HG03469 (cell line): Measurements from ENCODE around the gene TNRC18.

Source experiments
- ATAC-seq: cut with Tn5 transposase; IDR thresholded peaks from one replicate; pipeline ENCODE4 v1.9.1; 2021; ENCODE audit warnings: mild to moderate bottlenecking, moderate library complexity, moderate number of reproducible peaks; ENCODE audit not compliant: unreplicated experiment

The TNRC18 gene

GRCh38 chr7:5404421-5404826 is 19.2 kb downstream of the TNRC18 start:
- ATAC-seq: no peak

GRCh38 chr7:5403442-5403841 is 20.2 kb downstream of the TNRC18 start:
- no peak for ATAC-seq

- no peak for ATAC-seq
Observed at GRCh38 chr7:5397736-5398135, 25.9 kb downstream of the TNRC18 start.

GRCh38 chr7:5396999-5397663 is 26.5 kb downstream of the TNRC18 start:
- peak; percentile 78 for ATAC-seq

GRCh38 chr7:5396542-5396941 is 27.1 kb downstream of the TNRC18 start:
- no peak for ATAC-seq

GRCh38 chr7:5395246-5395645 is 28.4 kb downstream of the TNRC18 start:
- no peak for ATAC-seq

GRCh38 chr7:5394264-5395105 is 29.1 kb downstream of the TNRC18 start:
- no peak for ATAC-seq

GRCh38 chr7:5393748-5394147 is 29.9 kb downstream of the TNRC18 start:
- no peak for ATAC-seq

- no peak for ATAC-seq
Observed at GRCh38 chr7:5393328-5393727, 30.3 kb downstream of the TNRC18 start.

- no peak for ATAC-seq
Observed at GRCh38 chr7:5390918-5391317, 32.7 kb downstream of the TNRC18 start.

GRCh38 chr7:5388905-5389433 is 34.7 kb downstream of the TNRC18 start:
- no peak for ATAC-seq

GRCh38 chr7:5388273-5388901 is 35.2 kb downstream of the TNRC18 start:
- no peak for ATAC-seq

- no peak for ATAC-seq
Observed at GRCh38 chr7:5387711-5388245, 35.9 kb downstream of the TNRC18 start.

GRCh38 chr7:5384618-5385017 is 39.0 kb downstream of the TNRC18 start:
- ATAC-seq: no peak

GRCh38 chr7:5383314-5384098 is 40.1 kb downstream of the TNRC18 start:
- ATAC-seq: no peak

GRCh38 chr7:5382281-5382892 is 41.2 kb downstream of the TNRC18 start:
- ATAC-seq: no peak

- no peak for ATAC-seq
Observed at GRCh38 chr7:5381071-5381772, 42.4 kb downstream of the TNRC18 start.

- no peak for ATAC-seq
Observed at GRCh38 chr7:5380350-5381070, 43.1 kb downstream of the TNRC18 start.

- ATAC-seq: no peak
Observed at GRCh38 chr7:5379546-5379945, 44.1 kb downstream of the TNRC18 start.
